Raji (cell line): ENCODE measurements around the gene SYTL3.

Experiments
- POLR2A ChIP-seq: IDR thresholded peaks from 2 replicates; pipeline ENCODE4 v1.6.1; 2011; ENCODE audit warnings: low read depth, low read length, control low read depth; ENCODE audit not compliant: insufficient read depth

SYTL3 gene

DNA sequence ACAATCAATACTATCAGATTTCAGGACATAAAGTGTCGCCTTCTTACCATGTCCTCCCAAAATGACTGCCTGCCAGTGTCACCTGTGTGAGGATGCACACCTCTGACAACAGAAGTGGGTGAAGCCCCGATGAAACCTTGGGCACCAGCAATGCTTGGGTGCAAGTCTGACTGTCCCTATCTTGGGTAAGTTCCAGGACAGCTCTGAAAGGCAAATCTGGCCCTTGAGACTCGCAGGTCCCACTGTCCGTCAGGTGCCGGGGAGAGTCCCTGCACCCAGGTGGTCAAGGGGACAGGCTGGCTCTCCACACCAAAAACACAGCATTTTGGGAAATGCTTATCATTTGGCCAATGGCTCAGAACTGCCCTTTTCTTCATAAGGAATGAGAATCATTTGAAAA is 126.0 kb downstream of the SYTL3 start:
- TF ChIP-seq POLR2A: no peak

DNA sequence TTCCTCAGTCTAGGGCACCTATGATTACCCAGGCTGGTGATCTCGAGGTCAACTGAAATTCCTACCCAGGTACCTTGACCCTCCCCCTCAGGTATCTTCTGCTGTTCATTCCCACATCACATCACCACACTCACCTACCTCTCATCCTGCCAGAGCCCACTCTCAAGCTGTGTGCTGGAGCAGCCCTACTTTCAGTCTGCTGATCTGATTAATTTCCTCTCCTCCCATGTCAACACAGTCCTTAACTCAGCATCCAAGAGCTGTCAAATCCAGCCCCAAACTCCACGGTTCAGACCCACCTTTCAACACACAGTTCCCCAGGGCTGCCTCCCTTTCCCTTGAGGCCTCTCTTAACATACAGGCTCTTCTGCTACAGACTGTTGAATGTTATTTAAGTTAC is 126.9 kb downstream of the SYTL3 start:
- no peak for TF ChIP-seq POLR2A

DNA sequence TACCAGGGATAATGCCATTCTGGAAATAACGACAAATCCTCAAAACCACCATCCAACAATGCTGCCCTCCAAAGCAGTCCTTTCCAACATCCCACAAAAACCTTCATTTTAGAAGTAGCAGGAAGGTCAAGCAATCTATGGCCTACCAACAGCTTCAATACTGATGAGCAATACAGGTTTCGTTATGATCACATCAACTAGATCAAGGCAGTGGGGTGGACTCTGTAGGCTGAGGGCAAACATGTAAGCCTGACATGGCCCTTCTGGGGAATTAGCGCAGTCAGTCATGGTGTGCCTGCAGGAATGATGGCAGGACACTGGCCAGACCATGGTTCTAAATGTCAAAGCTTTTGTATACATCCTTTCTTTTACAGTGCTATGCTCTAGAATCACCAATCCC is 127.7 kb downstream of the SYTL3 start:
- TF ChIP-seq POLR2A: no peak

DNA sequence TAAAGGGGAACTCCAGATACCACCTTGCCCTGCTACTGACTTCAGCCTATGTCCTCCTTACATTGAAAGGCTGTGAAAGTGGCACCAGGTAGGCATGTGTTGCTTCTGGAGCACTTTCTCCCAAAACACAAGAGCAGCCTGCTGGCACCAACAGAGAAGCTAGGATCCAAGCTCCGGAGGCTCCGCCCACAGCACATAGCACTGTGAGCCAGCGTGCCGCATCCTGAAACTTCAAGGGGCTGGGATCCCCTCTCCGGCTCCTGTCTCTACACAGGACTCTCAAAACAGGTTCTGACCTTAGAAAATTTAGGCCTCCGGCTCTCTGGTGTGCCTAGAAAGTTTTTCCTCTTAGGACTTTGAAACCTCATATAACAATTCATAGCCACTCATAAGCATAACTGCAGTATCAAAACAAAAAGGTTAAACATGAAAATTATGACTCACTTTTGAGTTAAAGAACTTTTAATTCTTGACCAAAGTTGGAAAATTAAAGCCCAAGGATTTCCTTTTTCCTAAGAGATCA is 128.2 kb downstream of the SYTL3 start:
- TF ChIP-seq POLR2A: no peak

DNA sequence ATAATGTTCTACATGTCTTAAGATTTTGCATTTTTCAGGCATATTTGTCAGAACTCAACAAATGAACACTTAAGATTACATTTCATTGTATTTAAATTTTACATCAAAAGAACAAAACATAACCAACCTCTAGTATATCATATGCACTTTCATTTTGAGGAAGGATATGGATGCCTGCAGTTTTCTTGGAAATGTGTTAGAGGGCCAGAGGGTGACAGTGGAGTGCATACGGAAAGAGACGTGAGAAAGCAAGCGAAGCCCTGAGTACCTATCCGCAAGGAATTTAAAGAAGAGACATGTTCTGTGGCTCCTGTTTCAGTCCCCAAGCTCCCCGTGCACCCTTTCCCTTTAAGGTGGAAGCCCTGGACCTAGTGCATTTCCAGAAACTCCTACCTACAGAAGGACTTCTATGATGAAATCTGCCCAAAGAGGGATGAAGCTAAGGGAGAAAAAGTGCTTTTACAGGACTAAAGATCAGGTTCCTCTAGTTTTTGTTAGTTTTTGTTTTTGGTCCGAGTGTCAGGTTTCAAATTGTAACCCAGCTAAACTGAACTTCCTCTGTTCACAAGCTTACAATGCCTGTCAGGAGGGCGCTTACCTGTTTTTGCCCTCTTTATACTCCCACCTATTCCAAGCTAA is 130.5 kb downstream of the SYTL3 start:
- no peak for TF ChIP-seq POLR2A

DNA sequence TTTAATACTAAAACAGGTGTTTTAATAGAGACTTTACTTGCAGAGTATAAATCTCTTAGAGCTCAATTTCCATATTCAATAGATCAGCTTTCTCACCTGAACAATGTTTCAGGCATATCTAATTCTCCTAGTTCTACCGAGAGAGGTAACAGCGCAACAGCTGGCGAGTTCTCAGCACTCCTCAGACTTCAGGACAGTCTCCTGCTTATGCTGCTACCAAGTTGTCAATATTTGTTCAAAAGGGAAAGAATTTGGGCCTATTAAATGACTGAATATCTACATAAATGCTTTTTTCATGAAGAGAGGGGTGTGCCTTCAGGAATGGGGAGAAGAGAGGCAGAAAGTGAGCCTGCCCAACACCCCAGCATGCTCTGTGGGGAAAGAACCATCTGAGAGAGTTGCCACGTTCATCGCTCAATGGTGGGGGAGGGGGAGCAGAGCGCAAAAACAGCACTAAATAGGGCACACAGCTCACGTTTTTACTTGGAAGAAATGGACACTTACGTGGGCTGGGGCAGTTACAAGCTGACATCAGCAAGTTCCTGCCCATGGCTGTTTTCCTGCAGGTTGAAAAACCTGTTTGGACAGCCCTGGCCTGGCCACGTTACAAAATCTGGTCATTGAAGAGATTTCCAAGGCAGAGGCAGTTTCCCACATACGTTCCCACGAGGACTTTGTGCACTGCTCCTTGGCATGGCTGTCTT is 131.3 kb downstream of the SYTL3 start:
- no peak for TF ChIP-seq POLR2A

DNA sequence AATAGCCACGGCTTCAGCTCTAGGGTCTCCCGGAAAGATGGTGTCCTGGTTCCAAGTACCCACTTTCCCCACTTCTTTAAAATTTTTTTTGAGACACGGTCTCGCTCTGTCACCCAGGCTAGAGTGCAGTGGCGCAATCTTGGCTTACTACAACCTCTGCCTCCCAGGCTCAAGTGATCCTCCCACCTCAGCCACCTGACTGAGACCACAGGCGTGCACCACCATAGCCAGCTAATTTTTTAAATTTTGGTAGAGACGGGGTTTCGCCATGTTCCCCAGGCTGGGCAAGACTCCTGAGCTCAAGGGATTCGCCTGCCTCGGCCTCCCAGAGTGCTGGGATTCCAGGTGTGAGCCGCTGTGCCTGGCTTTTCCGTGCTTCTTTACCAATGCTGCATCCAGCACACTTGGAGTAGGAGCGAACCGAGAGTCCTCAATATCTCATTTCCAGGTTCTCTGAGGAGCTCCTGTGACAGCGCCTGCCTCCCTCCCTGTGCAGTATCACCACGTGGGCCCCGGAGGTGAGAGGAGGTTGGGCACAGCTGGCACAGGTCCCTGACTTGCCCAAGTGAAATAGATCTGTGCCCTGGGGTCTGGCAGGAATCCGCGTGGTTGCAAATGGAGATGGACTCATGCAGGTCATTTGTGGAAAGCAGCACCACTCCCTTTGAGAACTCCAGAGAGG is 132.0 kb downstream of the SYTL3 start:
- no peak for TF ChIP-seq POLR2A

DNA sequence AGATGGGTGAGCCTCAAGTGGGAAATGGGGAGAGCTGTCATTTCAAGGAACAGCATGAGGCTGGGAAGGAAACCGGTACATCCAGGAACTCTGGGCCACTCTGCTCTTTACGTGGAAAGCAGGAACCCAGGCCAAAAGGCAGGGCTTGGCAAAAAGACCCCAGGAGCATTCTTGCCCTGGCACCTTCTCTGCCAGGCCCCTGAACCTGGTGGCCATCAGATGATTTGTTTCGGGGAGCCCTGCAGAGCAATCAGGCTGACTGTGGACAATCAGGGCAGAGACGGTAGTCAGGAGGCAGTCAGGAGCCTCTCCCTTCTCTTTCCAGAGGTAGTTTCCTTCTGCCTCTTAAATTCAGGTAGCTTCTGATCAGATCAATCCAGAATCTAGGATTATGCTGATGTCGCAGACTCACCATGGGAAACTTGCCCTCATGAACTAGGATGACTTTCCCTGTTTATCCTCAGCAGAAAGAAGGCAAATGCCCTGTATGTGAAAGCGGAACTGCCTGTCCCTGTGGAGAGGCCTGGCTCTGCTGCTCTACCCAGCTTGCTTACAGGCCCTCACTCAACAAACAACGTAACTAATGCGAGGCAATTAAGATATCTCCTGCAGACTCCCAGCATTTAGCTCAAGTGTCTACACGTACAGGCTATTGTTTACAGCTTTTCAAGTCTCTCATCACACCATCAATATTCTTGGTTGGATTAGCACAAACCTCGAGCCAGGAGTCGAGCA is 132.7 kb downstream of the SYTL3 start:
- no peak for TF ChIP-seq POLR2A

DNA sequence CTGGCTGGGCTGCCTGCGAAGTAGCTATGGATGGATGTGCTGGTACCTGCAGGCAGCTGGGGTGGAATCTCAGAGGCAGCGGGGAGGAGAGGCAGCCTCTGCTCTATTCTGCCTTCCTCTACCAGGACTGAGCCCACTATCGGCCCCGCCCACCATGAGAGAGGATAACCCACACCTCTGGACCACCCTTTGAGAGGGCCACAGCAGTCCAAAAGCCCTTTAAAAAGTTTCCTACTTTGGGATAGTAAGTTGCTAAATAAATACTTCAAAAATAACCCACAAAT is 133.3 kb downstream of the SYTL3 start:
- TF ChIP-seq POLR2A: no peak

DNA sequence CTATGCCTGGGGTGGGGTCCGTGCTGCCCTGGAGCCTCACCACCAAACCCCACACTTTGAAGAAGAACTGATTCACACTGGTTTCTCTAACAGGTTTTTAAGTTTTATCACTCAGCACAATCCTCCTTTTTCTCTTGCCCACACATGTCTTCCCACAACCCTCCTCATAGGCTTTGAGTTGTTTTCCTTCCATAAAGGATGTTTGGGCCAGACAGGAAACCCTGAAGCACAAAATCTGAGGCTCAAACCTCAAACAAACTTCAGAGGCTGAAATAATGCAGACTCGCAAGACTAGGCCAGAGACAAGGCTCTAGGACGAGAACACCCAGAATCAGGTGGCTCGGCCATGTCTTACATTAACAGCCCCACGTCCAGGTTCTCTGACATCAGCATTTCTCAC is 134.0 kb downstream of the SYTL3 start:
- TF ChIP-seq POLR2A: no peak

DNA sequence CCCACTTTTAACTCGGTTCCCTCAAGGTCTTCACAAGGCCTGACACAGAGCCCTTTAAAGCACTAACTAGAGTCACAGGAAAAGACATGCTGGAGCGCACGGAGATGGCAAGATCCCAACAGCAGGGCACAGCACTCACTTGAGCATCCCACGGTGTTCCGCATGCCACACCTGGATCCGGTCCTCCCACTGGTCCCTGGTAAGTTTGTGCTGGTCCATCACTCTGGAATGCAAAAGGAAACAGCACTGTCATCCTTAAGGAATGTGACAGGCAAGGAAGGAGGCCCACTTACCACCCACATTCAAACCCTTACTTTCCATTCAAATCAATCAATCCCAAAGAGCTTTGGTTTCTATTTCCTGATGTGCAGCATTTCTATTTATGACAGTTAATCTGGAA is 134.7 kb downstream of the SYTL3 start:
- TF ChIP-seq POLR2A: no peak

DNA sequence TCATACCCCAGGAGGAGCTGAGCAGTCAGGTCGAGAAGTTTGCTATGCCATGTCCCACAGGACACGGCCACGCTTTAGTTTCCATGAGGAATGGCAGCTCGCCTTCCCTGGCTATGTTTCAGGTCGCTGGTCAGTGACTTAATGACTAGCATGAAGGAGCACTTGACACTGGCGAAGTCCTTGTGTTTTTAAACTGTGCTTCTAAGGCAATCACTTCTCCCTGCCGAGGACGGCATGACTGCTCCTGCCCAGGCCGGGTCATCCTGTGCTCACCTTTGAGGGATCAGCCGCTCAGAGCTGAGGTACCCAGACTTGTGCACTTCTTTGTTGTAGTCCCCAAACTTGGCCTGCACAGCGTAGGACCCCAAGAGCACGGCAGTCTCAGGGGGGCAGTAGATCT is 135.2 kb downstream of the SYTL3 start:
- TF ChIP-seq POLR2A: no peak

DNA sequence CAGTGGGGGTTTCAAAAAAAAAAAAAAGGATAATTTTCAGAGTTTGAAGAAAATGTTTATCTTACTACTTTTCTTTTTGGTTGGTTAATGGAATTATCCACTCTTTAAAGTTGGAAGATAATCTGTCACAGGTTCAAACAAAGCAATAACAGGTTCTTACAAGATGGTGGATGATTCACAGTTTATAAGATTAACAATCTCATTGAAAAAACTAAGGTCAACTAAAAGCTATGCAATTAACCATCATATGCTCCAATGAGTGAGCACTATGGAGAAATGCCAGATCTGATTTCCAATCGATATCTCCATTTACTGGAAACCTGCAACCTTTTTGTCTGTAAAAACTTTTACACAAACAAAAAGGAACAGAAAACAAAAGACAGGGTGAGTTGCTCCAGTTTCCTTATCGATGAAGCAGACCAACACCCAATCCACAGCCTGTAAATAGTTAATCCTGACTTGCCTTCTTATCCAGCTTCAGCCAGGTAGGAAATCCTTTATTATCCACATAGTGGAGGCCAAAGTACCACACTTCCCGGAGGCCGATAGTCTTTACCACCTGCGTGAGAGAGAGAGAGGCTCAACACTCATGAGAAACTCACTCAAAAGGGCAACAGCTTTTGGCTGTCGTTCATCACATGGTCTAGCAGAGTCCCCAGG is 136.9 kb downstream of the SYTL3 start:
- no peak for TF ChIP-seq POLR2A

DNA sequence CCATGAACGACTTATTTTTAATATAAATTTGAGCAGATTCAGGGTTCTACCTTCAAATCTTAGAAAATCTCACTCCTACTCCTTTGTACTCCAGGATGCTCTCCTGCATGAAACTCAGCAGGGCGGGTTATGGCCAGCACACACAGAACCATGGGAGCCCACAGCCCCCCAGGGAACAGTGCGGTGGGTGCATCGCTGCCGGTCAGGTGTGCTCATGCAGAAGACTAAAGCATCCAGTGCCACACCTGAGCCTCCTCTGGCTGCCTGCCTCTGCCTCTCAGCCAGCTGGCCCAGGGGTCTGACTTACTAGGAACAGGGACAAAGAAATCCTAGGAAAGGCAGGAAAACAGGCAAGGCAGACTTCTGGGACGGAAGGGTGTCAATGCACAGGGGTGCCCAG is 137.5 kb downstream of the SYTL3 start:
- no peak for TF ChIP-seq POLR2A
